ENCODE data around the gene F11R. TPM values are rescaled to one million over a fixed set of nuclear protein-coding genes. Genes with fewer than 3 reads are reported as not detected.
A peak's percentile ranks its signal among the peaks of the same experiment; 100 is the strongest.

F11R gene
- total and polyA plus RNA-seq, 9 donors, result 14.8 to 68.5 (median 34.9) TPM

DNA sequence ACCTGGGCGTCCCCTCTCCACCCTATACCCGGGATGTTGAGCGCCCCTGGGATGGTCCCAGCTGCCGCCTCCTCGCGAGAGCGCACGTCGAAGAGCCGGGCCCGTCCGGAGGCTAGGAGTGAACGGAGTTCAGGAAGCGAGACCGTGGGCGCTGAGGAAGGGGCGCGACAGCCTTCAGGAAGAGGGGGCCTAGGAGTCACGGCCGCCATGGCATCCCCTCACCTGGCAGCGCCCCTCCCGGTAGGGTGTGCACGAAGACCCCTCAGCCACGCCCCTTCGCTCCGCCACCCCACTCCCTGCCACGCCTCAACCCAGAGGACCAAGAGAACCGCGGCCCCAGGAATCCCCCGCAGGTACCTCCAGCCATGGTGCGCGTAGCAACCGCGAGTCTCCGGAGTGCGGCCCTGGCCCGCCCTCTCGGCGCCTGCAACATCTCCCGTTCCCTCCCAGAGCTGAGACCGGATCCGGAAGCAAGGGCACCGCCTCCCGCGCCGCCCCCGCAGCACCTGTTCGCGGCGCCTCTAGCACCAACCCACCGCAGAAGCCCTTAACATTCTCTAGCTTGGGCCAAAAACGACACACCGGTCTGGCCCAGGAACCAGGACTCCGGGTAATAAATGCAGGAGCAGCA is 17.7 kb upstream of the F11R start, which contains the start of gene TSTD1:
TSTD1 (minus strand) TSS at position 442 of the 631 bp plus-strand sequence; CDS start at position 367, 75 bp downstream.
- peak; percentile 57 to 78 (median 66) for DNase-seq
- no peaks in the 10 kb centered on the region for H3K9me3 ChIP-seq
- TF ChIP-seq POLR2A (IDR thresholded peaks at IDR 0.05), result no peak
- TF ChIP-seq EP300 (IDR thresholded peaks at IDR 0.05), result no peak
- H3K27me3 ChIP-seq, result no peaks in the 10 kb centered on the region
- H3K27ac ChIP-seq, result peak within 1 kb of the TSS in 1 of 2 donors; percentile 16
- intact Hi-C loops (cut with DNase I), result no loop called here
- no peaks in the 10 kb centered on the region for H3K4me1 ChIP-seq (ENCODE audit: insufficient read depth)
- WGBS, 3 donors, result 7 to 16% (median 12%) methylated on average over 45 to 54 of the region's 54 CpGs
- H3K36me3 ChIP-seq, result no peaks in the 10 kb centered on the region
- peak within 1 kb of the TSS; percentile 58 for H3K4me3 ChIP-seq

DNA sequence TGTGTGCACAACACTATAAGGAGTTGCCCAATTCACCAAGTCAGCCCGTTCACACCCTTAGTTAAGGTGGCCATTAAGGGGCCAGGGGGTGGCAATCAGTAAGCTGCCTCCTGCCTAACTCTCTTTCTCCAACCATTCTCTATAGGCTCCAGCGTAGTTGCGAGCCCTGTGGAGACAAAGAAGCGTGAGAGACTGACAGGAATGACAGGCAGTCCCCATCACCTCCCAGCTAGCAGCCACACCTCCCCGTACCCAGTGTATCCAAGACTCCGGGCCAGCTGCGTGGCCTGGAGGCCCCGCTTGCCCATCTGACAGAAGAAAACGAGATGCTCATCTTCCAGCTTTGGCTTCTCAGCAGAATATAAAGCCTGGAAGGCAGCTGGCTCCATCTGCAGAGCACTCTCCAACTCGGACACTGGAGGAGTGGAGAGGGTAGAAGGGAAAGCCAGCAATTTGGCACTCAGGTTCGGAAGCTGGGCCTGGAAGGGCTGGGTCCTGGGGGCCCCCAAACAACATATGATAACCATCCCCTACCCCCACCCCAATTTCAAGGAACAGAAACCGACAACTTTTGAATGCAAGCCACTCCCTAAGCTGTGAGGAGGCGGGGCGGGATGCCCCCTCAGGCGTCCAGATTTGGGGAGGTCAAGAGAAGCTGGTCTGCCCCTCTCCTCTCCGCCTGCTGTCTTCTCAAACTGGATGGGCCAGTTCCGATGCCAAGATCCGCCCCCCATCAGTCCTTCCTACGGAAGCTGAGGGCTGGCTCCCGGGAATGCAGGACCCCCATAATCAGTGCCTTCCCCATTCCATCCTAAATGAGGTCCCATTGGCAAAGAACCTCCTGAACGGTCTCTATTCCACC is 16.9 kb upstream of the F11R start:
- no peaks in the 10 kb centered on the region for H3K9me3 ChIP-seq
- H3K4me1 ChIP-seq (ENCODE audit: insufficient read depth), result no peaks in the 10 kb centered on the region
- peak overlapping the region; percentile 58 for H3K4me3 ChIP-seq
- no peaks in the 10 kb centered on the region for H3K27me3 ChIP-seq
- H3K27ac ChIP-seq, result peak overlapping the region in 1 of 2 donors; percentile 16
- no peaks in the 10 kb centered on the region for H3K36me3 ChIP-seq
- intact Hi-C loops (cut with DNase I), result no loop called here
- WGBS, 3 donors, result 41 to 55% (median 42%) methylated on average over 21 of the region's 21 CpGs
- peak in 2 of 5 donors; percentile 22 to 48 for DNase-seq
- TF ChIP-seq POLR2A (IDR thresholded peaks at IDR 0.05) (no peak), EP300 (IDR thresholded peaks at IDR 0.05) (no peak)
- TF ChIP-seq, protein P1, sequence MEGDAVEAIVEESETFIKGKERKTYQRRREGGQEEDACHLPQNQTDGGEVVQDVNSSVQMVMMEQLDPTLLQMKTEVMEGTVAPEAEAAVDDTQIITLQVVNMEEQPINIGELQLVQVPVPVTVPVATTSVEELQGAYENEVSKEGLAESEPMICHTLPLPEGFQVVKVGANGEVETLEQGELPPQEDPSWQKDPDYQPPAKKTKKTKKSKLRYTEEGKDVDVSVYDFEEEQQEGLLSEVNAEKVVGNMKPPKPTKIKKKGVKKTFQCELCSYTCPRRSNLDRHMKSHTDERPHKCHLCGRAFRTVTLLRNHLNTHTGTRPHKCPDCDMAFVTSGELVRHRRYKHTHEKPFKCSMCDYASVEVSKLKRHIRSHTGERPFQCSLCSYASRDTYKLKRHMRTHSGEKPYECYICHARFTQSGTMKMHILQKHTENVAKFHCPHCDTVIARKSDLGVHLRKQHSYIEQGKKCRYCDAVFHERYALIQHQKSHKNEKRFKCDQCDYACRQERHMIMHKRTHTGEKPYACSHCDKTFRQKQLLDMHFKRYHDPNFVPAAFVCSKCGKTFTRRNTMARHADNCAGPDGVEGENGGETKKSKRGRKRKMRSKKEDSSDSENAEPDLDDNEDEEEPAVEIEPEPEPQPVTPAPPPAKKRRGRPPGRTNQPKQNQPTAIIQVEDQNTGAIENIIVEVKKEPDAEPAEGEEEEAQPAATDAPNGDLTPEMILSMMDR (IDR thresholded peaks at IDR 0.05), result no peak

DNA sequence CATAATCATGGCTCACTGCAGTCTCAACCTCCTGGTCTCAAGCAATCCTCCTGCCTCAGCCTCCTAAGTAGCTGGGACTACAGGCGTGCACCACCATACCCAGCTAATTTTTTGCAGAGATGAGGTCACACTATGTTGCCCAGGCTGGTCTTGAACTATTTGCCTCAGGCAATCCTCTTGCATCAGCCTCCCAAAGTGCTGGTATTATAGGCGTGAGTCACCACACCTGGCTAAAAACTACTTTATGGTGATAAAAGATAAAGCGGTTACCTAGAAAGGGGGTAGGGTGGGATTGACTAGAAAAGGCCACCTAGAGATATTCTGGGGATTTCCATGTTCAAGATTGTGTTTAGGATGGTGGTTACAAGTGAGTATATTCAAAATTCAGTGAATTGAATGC is 12.8 kb upstream of the F11R start:
- no peak for TF ChIP-seq EP300 (IDR thresholded peaks at IDR 0.05)
- TF ChIP-seq, protein P1 (IDR thresholded peaks at IDR 0.05), result no peak
- TF ChIP-seq POLR2A (IDR thresholded peaks at IDR 0.05), result no peak
- Histone ChIP-seq H3K27ac (no peak overlapping the region), H3K27me3 (no peaks in the 10 kb centered on the region), H3K36me3 (no peaks in the 10 kb centered on the region), H3K4me3 (no peak overlapping the region), H3K4me1 (ENCODE audit: insufficient read depth) (no peaks in the 10 kb centered on the region), H3K9me3 (no peaks in the 10 kb centered on the region)
- intact Hi-C loops (cut with DNase I), result no loop called here
- WGBS, 3 donors, result 93 to 99% (median 96%) methylated on average over 3 of the region's 3 CpGs
- DNase-seq, result no peak

DNA sequence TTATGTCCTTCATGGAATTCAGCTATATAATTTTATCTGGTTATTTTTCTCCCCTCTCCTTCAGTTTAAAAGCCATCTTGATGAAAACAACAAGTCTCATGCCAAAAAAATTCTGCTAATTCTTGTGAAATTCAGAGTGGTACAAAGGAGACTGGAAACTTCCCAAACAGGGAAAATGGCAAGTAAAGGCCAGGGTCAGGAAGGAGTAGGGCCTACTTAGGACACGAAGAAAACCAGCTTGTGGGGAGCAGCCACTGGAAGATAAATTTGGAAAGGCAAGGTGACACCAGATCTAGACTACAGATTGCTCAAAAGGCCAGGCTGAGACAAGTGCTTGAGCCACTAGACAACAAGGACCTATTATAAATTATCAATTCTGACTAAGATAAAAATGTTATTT is 11.5 kb upstream of the F11R start:
- no peak for DNase-seq
- Histone ChIP-seq H3K4me3 (no peak overlapping the region), H3K36me3 (no peaks in the 10 kb centered on the region), H3K27ac (no peak overlapping the region), H3K27me3 (no peaks in the 10 kb centered on the region), H3K4me1 (ENCODE audit: insufficient read depth) (no peaks in the 10 kb centered on the region), H3K9me3 (no peaks in the 10 kb centered on the region)
- TF ChIP-seq EP300 (IDR thresholded peaks at IDR 0.05) (no peak), POLR2A (IDR thresholded peaks at IDR 0.05) (no peak)
- TF ChIP-seq, protein P1 (IDR thresholded peaks at IDR 0.05), result no peak
- intact Hi-C loops (cut with DNase I), result no loop called here
- WGBS, 3 donors, result 33 to 41% (median 33%) methylated on average over 1 of the region's 1 CpG
